GM18868 (cell line): ENCODE data around the gene LANCL2.
A peak's percentile ranks its signal among the peaks of the same experiment; 100 is the strongest.
"Not testable (repeated sequence)": the region's sequence is repeated elsewhere in the genome, so short reads cannot be mapped to it uniquely, and the experiment has no call there.

ENCODE experiments used
- ATAC-seq: cut with Tn5 transposase; IDR thresholded peaks from one replicate; pipeline ENCODE4 v1.9.1; 2021; ENCODE audit warnings: mild to moderate bottlenecking, moderate library complexity; ENCODE audit not compliant: unreplicated experiment

LANCL2 gene

GRCh38 chr7:55402506-55402905 is 37.4 kb downstream of the LANCL2 start:
- ATAC-seq, result not testable (repeated sequence)

GRCh38 chr7:55405856-55406541 is 40.9 kb downstream of the LANCL2 start:
- no peak for ATAC-seq

- ATAC-seq, result peak; percentile 55
Observed at GRCh38 chr7:55409482-55410225, 44.5 kb downstream of the LANCL2 start.

- ATAC-seq, result no peak
Observed at GRCh38 chr7:55410667-55411239, 45.6 kb downstream of the LANCL2 start.

- no peak for ATAC-seq
Observed at GRCh38 chr7:55411844-55412243, 46.7 kb downstream of the LANCL2 start.

- ATAC-seq, result no peak
Observed at GRCh38 chr7:55413442-55413841, 48.3 kb downstream of the LANCL2 start.

- ATAC-seq, result peak; percentile 98
Observed at GRCh38 chr7:55415173-55415778, 50.1 kb downstream of the LANCL2 start.

GRCh38 chr7:55417456-55417855 is 52.3 kb downstream of the LANCL2 start:
- not testable (repeated sequence) for ATAC-seq

GRCh38 chr7:55420530-55420929 is 55.4 kb downstream of the LANCL2 start:
- no peak for ATAC-seq

GRCh38 chr7:55423277-55423711 is 58.2 kb downstream of the LANCL2 start:
- no peak for ATAC-seq

- ATAC-seq, result no peak
Observed at GRCh38 chr7:55423891-55424290, 58.8 kb downstream of the LANCL2 start.

- ATAC-seq, result no peak
Observed at GRCh38 chr7:55425141-55425752, 60.1 kb downstream of the LANCL2 start.

- no peak for ATAC-seq
Observed at GRCh38 chr7:55426676-55427075, 61.5 kb downstream of the LANCL2 start.

GRCh38 chr7:55427342-55427741 is 62.2 kb downstream of the LANCL2 start:
- no peak for ATAC-seq

GRCh38 chr7:55427800-55428199 is 62.7 kb downstream of the LANCL2 start:
- ATAC-seq, result no peak

GRCh38 chr7:55429835-55430499 is 64.8 kb downstream of the LANCL2 start:
- no peak for ATAC-seq

GRCh38 chr7:55431898-55432297 is 66.8 kb downstream of the LANCL2 start:
- no peak for ATAC-seq

GRCh38 chr7:55432506-55432905 is 67.4 kb downstream of the LANCL2 start:
- ATAC-seq, result no peak

GRCh38 chr7:55432939-55433784 is 68.0 kb downstream of the LANCL2 start:
- ATAC-seq, result peak; percentile 84

- no peak for ATAC-seq
Observed at GRCh38 chr7:55435466-55435865, 70.3 kb downstream of the LANCL2 start.
